H54 (cell line): ENCODE data around the gene CFAP107.
"Not testable (repeated sequence)": the region's sequence is repeated elsewhere in the genome, so short reads cannot be mapped to it uniquely, and the experiment has no call there.

Source experiments
- DNase-seq: peaks from one replicate; pipeline ENCODE4 v3.0.0; 2011; ENCODE audit warnings: low spot score, mixed read lengths; ENCODE audit not compliant: insufficient read length
- FAIRE-seq: peaks from 3 replicates; lab custom pipeline; 2011; peaks lifted over from hg19 to GRCh38; lab: Jason Lieb, UNC
- POLR2A ChIP-seq: IDR thresholded peaks from 2 replicates; pipeline ENCODE4 v1.6.1; 2011; ENCODE audit warnings: low read depth, mild to moderate bottlenecking, low read length

The CFAP107 gene, protein sequence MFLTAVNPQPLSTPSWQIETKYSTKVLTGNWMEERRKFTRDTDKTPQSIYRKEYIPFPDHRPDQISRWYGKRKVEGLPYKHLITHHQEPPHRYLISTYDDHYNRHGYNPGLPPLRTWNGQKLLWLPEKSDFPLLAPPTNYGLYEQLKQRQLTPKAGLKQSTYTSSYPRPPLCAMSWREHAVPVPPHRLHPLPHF

GRCh38 chr1:12745992-12746323 is at the start of gene CFAP107:
Gene CFAP107, plus strand, starts transcription at chr1:12746200. Its CDS starts 231 bp downstream, at chr1:12746431.
- FAIRE-seq, result no peak
- TF ChIP-seq POLR2A, result no peak
- no peak for DNase-seq

- no peak for TF ChIP-seq POLR2A
- DNase-seq, result no peak
- no peak for FAIRE-seq
These were observed 49.3 kb upstream of the CFAP107 start for GRCh38 chr1:12696658-12697057.

DNA sequence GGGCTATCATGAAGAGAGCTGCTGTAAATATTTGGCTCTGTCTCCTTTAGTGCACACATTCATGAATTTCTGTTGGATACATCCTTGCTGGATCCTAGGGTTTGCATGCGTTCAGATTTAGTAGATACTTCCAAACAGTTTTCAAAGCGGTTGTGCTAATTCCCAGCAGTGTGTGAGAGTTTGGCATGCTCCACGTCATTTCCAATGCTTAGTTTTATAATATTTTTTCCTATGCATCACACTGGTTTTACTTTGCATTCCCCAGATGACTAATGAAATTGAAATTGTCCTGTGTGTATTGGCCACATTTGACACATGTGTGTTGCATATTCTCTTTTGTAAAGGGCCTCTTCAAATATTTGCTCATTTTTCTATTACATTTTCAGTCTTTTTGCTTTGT is 48.6 kb upstream of the CFAP107 start:
- FAIRE-seq, result no peak
- no peak for DNase-seq
- no peak for TF ChIP-seq POLR2A

DNA sequence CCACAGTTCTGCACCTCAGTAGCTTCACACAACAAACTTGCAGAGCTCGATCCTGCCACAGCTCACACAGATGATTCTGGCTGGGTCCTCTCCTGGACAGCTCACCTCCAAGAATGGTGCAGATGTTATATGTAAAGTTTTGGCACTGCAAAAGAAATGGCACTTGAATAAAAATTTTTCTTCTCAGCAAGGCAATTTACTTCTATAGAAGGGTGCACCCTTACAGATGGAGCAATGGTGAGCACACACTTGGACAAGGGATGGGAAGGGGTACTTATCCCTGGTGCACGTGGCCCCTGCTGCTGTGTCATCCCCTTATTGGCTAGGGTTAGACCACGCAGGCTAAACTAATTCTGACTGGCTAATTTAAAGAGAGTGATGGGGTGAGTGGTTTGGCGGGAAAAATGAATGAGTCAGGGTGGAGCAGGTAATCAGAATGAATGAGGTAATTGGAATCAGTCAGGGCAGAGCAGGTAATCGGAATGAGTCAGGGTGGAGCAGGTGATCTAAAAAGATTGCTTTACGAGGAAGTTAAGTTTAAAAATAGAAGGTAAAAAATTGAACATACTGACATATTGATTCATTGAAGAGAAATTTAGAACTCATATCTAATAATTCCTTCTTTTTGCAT is 42.1 kb upstream of the CFAP107 start:
- DNase-seq, result no peak
- FAIRE-seq, result no peak
- TF ChIP-seq POLR2A, result no peak

- no peak for TF ChIP-seq POLR2A
- DNase-seq (no peak), FAIRE-seq (no peak)
These were observed 39.9 kb upstream of the CFAP107 start for GRCh38 chr1:12706061-12706460.

DNA sequence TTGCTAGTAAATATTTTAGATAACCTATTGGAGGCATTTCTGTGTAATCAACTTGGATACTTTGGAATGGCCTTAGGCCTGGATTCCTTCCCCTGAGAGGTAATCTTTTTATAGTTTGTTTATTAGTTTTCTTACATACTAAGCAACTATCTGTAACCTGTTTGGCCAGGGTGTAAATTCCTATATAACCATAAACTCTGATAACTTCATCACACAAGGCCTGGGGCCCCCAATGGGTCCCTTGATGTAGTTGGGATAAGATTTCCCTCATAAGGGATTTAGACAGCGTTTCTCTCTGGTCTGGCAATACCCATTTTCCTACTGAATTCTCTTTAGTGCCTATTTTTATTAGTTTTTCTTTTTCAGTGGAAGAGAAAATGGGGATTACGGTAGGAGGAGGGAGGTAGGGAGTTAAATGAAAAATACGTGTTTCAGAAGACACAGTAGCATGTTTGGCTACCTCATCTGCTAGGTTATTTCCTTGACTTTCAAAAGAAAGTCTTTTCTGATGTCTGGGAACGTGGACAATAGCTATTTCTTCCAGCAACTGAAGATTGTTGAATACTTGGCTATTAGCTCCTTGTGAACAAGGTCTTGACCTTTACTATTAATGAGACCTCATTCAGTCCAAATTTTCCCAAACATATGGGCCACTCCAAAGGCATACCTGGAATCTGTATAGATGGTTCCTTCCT is 37.5 kb upstream of the CFAP107 start:
- FAIRE-seq (no peak), DNase-seq (no peak)
- no peak for TF ChIP-seq POLR2A

- FAIRE-seq, result no peak
- no peak for DNase-seq
- no peak for TF ChIP-seq POLR2A
These were observed 36.9 kb upstream of the CFAP107 start for GRCh38 chr1:12709091-12709491.

- TF ChIP-seq POLR2A, result no peak
- FAIRE-seq, result no peak
- no peak for DNase-seq
These were observed 36.3 kb upstream of the CFAP107 start for GRCh38 chr1:12709696-12710095.

GRCh38 chr1:12711536-12711935 is 34.5 kb upstream of the CFAP107 start:
- FAIRE-seq (no peak), DNase-seq (no peak)
- TF ChIP-seq POLR2A, result no peak

GRCh38 chr1:12712076-12712475 is 33.9 kb upstream of the CFAP107 start:
- no peak for FAIRE-seq
- no peak for TF ChIP-seq POLR2A
- DNase-seq, result no peak

DNA sequence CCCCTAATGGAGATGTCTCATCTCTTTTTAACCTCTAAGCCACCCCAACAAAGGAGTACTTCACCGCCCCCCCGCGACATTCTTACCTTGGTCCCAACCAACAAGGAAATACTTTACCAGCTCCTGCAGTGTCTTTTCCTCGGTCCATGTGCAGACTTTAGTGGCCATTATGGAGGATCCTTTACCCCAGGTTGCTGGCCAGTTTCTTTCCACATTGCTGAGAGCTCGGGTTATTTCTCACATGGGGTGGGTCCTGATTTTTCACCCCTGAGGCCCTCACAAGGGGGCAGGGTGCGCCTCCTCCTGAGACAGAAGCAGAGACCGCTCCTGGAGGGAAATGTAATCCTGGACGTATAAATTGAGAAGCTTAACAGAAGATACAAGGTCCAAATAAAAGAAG is 33.1 kb upstream of the CFAP107 start:
- FAIRE-seq, result no peak
- DNase-seq, result no peak
- no peak for TF ChIP-seq POLR2A

- DNase-seq, FAIRE-seq: not testable (repeated sequence)
These were observed 32.3 kb upstream of the CFAP107 start for GRCh38 chr1:12713651-12714050.

GRCh38 chr1:12714710-12715475 is 31.1 kb upstream of the CFAP107 start:
- TF ChIP-seq POLR2A, result no peak
- FAIRE-seq (no peak), DNase-seq (no peak)

GRCh38 chr1:12715896-12716437 is 30.0 kb upstream of the CFAP107 start, which contains the start of gene AADACL3:
Gene AADACL3, plus strand, starts transcription at chr1:12716110. Its CDS starts 67 bp downstream, at chr1:12716177.
- FAIRE-seq, result no peak
- DNase-seq, result no peak
- TF ChIP-seq POLR2A, result no peak
